Raji (cell line): ENCODE results near the gene WNT7B.

Source experiments
- POLR2A ChIP-seq: IDR thresholded peaks from 2 replicates; pipeline ENCODE4 v1.6.1; 2011; ENCODE audit warnings: low read depth, low read length, control low read depth; ENCODE audit not compliant: insufficient read depth

WNT7B gene

DNA sequence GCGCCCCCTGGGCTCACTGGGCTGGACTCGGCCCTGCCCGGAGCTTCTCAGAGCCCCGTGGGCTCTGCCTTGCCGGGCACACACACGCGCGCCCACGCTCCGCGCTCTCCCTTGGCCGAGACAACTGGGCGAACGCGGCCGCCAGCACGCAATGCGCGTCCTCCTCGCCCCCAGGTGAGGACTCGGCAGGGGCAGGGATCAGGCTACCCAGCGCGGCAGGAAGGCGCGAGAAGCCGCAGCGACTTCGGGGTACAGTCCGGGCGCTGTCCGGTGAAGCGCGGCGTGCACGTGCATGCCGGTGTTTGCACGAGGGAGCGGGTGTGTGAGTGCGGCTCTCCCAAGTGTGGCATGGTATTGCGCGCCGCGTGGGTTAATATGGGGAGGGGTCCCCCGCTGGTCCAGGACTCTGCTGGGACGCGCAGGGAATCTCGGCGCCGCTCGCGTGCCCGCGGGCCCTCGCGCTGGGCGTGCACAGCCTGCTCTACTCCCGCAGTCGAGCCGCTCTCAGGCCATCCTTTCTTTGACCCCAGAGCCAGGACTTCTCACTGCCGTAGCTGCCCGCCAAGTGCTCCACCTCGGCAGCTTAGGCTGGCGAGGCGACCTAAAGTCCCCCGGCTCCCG, 5.4 kb downstream of the WNT7B start:
- no peak for TF ChIP-seq POLR2A

DNA sequence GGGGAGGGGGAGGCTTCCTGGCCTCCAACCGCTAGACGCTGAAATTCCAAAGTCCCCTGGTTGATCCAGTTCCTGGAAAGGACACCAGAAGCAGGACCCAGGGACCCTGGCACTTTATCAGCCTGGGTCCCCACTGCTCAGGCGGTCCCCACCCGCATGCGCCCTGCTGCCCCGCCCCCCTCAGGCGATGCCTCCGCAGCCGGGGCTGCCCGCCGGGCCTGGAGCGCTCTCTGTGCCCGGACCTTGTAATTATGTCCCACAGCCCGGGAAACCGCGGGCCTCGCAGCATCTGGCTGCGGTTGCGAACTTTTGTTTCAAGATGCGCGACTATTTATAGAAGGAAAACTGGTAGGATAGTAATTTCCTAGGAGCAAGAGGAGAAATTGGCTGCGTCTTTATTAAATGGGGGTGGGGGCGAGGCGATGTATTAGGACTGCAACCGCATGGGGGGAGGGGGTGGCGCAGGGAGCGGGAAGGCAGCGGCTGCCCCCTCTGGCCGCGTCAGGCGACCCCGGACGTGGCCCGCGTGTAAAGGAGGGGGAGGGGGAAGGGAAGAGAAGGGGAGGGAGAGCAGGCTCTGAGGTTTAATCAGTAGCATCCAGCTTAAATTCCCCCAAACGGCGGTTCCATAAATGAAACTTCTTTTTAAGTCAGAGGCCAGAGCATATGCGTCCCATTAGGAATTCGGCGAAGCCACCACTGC, 6.1 kb downstream of the WNT7B start:
- no peak for TF ChIP-seq POLR2A

DNA sequence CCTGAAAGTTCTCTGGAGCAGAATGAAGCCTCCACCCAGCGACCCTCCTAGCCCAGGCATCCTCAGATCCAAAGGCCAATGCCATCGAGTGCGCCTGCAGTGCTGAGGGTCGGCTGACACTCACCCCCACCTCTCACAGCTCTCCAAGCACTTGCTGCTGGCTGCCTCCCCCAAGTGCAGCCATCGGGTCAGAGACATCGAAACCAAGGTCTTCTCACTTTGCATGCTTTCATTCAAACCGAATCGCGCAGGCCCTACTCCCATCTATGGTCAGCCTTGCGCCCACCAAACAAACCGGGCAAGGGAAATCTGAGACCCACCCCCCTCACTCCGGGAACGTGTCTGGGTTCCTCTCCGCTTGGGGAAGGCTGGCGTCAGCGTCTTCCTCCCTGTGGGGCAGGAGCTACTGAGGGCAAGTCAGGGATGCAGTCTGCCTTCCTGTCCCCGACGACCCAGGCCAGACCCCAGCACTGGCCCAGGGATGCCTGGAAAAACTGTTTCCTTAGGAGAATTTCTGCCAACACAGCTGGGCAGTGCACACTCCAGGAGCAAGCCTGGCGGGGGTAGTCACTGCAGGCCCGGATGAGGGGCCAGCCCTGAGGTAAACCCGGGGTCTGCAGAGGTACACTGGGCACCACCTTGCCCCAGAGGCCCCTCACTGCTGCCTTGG, 7.0 kb downstream of the WNT7B start:
- TF ChIP-seq POLR2A = no peak

DNA sequence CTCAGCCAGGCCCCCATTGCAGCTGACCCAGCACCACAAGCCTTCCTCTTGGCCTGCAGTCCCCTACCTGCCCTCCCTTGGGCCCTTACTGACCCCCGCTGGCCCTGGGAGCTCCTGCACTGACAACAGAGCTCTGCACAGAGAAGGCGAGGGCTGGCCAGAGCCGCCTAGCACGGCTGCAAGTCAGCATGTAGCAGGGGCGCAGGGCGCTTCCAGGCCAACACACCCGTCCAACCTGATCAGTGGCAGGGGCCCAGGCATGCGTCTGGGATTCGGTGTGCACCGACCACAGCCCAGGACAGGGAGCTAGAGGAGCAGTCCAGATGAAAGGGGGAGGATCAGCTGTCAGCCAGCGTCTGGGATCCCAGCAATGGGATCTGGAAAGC, 7.6 kb downstream of the WNT7B start:
- TF ChIP-seq POLR2A = no peak

DNA sequence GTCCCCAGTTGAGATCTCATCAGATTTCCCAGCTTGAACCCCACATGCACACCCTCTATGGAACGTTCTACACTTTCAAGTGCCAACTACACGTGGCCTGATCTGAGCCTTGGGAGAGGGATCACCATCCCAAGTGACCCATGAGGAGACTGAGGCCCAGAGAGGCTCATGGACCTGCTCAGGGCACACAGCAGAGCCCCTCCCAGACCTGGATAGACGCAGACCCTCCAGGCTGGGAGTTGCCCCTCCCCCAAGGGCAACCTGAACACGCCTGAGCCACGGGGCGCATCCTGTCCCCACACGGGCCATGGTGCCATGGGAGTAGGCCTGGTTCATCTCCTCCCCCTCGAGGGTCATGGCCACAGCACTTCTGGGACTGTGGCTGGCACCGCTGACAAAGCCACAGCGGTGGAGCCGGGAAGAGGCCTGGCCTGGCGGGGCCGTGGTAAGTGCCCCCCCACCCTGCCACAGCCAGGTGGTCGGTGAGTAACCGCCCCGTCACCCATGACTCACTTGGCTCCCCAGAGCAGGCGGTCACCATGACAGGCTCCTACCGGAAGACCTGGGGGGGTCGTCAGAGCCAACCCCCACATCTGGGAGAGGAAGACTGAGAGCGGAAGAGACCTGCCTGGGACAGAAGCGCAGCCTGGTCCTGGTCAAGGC, 8.1 kb downstream of the WNT7B start:
- TF ChIP-seq POLR2A = no peak

DNA sequence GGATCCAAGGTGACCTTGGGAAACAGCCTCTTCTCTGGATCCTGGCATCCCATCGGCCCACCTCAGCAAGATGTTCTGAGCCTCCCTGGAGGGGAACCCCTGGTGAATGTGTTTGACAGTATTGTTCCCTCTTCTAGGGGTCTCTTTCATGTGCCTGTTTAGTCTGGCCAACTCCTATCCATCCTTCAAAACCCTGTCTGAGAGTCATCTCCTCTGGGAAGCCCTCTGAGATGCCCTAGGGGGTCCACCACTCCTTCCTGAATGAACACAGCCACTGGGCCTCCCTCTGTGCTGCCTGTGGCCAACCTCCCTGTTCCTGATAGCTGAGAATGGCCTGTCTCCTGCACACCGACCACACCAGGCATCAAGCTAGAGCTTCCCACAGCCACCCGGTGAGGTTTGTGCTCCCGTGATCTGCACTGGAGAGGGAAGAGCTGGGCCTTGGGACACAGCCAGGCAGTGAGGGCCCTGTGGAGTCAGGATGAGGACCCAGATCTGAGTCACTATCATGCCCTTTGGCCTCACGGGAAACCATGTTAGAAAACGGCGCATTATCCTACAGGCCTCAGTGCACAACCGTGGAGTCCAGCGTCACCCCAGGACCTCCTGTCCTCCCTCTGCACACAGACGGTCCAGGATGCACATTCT, 8.8 kb downstream of the WNT7B start:
- no peak for TF ChIP-seq POLR2A

DNA sequence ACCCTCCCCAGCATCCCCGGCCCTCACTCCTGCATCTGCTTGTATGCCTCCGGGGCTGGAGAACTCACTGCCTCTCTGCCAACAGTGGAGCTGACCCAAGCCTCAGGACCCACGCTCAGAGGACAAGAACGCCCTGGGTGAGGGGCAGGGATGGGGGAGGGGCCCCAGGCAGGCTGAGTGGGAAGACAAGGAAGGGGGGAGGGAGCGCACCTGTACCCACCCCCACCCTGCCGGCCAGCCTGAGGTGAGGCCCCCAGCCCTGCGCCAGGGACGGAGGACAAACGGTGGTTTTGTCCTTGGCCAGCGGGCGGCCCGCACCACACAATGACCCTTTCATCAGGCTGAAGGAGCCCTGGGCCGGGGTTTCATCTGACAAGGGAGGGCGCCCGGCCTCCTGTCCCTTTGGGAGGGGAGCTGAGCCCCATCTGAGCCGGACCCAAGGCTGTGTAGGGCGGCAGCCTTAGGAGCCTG, 10.0 kb downstream of the WNT7B start:
- TF ChIP-seq POLR2A = no peak

DNA sequence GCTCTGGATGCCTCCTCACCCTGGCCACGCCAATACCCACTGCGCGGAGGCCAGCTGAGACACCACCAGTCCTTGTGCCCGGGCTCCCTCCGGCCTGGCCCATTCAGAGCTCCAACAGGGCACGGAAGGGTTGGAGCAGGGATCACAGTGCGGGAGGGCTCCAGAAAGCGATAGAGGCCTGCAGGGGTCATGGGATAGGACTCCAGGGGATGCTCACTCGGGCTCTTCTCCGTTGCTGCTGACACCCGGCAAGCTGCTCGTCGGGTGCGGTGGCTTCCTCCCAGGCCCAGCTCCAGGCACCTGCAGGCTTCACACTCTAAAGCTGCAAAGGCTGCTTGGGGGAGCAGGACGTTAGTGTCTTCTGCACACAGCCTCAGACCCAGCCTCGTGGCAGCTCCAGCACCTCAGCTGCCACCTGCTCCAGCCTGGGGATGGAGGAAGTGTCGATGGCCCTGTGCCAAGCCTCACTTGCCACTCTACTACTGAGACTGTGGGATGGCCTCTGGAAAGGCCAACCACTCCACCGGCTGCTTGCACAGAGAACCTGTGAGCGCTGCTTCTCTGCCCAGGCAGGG, 10.6 kb downstream of the WNT7B start:
- TF ChIP-seq POLR2A = no peak

DNA sequence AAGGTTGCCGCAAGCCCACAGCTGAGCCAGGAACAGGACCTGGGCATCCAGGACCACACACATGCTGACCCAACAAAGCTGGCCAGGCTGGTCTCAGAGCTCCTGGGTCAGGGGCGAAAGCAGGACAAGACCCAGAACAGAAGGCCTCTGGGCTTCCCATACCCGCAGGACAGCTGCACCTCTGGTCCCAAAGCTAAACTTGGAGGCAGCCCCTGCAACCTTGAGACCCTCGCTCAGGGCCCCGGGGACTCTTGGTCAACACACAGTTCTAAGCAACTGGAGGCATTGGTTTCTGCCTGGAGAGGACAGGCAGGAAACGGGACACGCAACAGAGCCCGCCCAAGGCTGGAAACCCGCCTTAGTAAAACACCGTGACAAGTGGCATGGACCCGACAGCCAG, 11.4 kb downstream of the WNT7B start:
- TF ChIP-seq POLR2A = no peak

DNA sequence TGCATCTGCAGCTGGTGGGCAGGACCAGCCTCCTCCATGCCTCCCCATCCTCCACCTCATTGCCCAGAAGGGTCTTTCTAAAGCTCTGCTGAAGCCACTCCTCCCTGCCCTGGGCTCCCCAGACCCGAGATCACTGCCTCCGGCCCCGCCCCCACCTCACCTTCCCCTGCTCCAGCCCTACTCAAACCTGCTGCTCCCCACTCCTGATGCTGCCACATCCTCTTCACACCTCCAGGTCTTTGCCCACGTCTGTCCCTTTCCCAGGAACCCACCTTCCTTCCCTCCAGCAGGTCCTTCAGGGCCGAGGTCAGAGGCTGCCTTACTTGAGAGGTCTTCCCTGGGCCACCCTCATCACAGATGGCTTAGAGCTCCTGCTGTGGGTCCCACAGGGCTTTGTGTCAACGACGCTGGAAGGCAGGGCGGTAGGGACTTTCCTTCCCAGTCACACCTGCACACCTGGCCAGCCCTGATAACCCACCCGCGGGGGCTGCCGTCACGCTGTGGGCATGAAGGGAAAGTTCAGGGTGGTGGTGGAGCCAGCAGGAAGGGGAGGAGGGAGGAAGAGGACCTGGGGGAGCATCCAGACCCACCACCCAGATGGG, 11.9 kb downstream of the WNT7B start:
- no peak for TF ChIP-seq POLR2A

DNA sequence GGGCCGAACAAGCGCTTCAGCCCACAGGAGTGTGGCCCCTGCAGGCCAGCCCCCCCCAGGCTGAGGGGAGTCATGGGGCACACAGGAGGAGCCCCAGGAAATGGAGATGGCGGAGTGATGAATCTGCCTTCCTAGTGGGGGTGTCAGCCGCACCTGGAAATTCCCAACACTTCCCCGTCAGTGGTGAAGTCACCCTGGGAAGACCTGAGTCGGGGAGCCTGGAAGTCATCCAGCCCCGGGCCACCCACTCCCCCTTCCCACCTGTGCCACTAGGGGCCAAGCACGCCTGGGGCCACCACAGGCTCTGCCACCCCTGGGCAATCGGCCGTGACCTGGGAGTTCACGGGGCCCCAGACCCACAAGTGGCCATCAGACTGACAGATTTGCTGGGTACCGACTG, 12.6 kb downstream of the WNT7B start:
- no peak for TF ChIP-seq POLR2A

DNA sequence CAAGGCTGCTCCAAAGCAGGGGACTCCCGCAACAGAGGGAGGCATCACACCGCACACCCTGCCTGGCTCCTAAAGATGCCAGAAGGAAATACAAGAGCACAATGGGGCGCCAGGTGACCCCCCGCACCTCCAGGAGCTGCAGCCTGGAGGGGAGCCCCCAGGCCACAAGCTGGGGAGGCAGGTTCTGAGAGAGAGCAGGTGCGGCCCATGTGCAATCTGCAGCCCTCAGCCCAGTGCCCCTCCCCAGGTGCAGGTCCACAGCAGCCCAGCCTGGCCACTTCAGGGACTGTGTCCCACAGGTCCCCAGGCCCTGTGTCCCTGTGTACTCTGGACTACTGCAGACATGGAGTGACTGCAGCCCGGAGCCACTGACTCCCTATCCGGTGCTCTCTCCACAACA, 13.1 kb downstream of the WNT7B start:
- TF ChIP-seq POLR2A = no peak

DNA sequence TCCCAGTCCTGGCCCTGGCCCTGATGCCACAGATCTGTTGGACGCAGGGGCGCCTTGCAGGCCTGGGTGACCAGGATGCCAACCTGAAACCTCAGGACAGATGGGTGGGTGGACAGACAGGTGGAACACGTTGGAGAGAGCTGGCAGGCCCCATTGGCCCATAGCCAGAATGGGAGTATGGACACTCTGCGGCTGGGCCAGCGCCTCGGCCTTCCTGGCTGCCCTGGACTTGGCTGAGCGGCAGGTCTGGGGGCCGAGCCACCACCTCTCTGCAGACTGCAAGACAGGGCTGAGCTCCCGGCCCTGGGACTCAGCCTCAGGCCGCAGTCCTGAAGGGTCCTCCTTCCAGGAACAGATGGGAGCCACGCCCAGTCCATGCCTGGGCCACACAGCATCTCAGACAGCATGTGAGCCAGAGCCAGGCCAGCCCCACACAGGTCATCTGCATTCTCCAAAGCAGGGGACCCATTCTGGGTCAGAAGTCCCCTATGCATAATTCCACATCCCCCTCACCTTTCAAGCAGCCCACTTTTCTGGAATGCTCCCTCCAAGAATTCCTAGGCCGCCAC, 14.1 kb downstream of the WNT7B start:
- TF ChIP-seq POLR2A = no peak

DNA sequence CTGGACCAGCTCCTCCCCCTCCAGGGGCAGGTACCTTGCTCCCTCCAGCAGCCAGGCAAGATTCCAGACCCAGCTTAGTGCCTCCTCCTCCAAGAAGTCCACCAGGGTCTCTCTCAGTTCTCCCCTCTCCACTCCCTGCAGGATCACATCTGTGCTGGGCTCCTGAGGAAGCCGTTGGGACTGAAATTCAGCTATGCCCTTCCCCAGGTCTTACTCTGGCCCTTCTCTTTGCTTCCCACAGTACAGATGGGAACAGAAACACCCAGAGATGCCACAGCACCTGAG, 14.6 kb downstream of the WNT7B start:
- TF ChIP-seq POLR2A = no peak

DNA sequence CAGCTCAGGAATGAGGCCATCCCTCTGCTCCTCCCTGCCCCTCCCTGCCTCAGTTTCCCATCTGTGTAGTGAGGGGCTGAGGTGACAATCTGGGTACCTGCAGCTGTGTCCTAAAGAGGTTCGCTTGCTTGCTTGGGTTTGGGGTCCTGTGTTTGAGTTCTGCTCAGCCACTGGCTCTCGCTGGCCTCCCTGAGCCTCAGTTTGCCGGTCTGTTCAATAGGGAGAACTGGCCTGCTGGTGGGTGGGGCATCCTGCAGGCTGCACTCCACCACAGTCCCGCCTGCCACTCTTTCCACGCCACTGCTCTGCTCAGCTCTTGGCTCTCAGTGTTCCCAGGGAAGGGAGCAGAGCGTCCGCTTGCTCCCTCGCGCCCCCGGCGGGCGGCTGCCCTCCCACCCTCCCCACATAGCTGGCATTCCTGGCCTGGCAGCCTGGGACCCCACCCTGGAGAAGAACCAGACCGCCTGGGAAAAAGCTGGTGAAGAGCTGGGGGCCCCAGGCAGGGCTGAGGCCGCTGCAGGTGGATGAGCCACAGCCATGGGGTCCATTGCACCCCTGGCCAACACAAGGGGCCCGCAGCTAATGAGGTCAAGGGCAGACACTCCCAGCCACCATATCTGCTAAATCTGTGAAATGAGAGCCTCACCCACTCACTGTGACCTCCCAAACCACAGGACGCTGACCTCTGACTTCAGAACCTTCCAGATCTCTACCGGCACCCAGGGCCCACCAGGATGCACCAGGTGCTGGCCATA, 15.1 kb downstream of the WNT7B start:
- TF ChIP-seq POLR2A = no peak
